Activated B cell treated with CpG ODN at 0.5 μM for 24 hours (primary cell): ENCODE data around the gene ZNF791. TPM values are rescaled to one million over a fixed set of nuclear protein-coding genes. Genes with fewer than 3 reads are reported as not detected.

Experiments used
- ATAC-seq: fragments of 200-7000 bp; cut with Tn5 transposase; one replicate; pipeline ENCODE4 v1.10.0; 2021; ENCODE audit warnings: low read depth, mild to moderate bottlenecking, moderate library complexity
- CTCF ChIA-PET: fragments of 350-600 bp; sonication (Branson Sonifier 250); formaldehyde crosslinking; loops from one replicate; lab custom pipeline; 2021; ENCODE audit warnings: antibody characterized with exemption; lab: Charles Lee
- POLR2A ChIA-PET: fragments of 350-600 bp; sonication (Branson Sonifier 250); formaldehyde crosslinking; loops from one replicate; lab custom pipeline; 2021; ENCODE audit warnings: antibody characterized with exemption; lab: Charles Lee
- DNase-seq: peaks from one replicate; pipeline ENCODE4 v3.0.0; 2022
- H3K27ac Mint-ChIP-seq: one replicate; pipeline ENCODE4 v1.8.0; 2020; ENCODE audit warnings: mixed read lengths
- H3K27me3 Mint-ChIP-seq: one replicate; pipeline ENCODE4 v1.8.0; 2021; ENCODE audit warnings: mixed read lengths
- H3K36me3 Mint-ChIP-seq: one replicate; pipeline ENCODE4 v1.8.0; 2021; ENCODE audit warnings: low read depth, mixed read lengths
- H3K4me1 Mint-ChIP-seq: one replicate; pipeline ENCODE4 v1.8.0; 2021; ENCODE audit warnings: mixed read lengths
- H3K4me3 Mint-ChIP-seq: one replicate; pipeline ENCODE4 v1.8.0; 2020; ENCODE audit warnings: mild to moderate bottlenecking, mixed read lengths
- H3K9me3 Mint-ChIP-seq: one replicate; pipeline ENCODE4 v1.8.0; 2020; ENCODE audit warnings: mixed read lengths
- CTCF ChIP-seq: fragments of 200-600 bp; IDR thresholded peaks from one replicate; pipeline ENCODE4 v1.8.0; 2022; ENCODE audit warnings: antibody characterized with exemption, mild to moderate bottlenecking
- intact Hi-C: fragments of 100-400 bp; cut with micrococcal nuclease; formaldehyde crosslinking; loops from one replicate; pipeline ENCODE4 v1.15.1; 2024
- total RNA-seq: library from RNA; stranded (reverse); gene quantifications from 2 replicates; pipeline ENCODE4 v1.2.3, GENCODE V29; 2022

Gene ZNF791
- total RNA-seq, 1 donor from 2014 or later, result 46.1 TPM

GRCh38 chr19:12629215-12629614 is 18.5 kb downstream of the ZNF791 start:
- ATAC-seq (no peak), DNase-seq (no peak)
- Mint-ChIP-seq H3K9me3 (peaks cover 5% of the 10 kb centered on the region), H3K27ac (no peak overlapping the region), H3K27me3 (no peaks in the 10 kb centered on the region), H3K4me1 (peaks cover 3% of the 10 kb centered on the region), H3K4me3 (no peak overlapping the region), H3K36me3 (peaks cover 67% of the 10 kb centered on the region)
- ChIA-PET POLR2A (no interaction called here), CTCF (no interaction called here)
- no peak for TF ChIP-seq CTCF
- intact Hi-C loops, result no loop called here

GRCh38 chr19:12636631-12637030 is 25.9 kb downstream of the ZNF791 start:
- Mint-ChIP-seq H3K9me3 (no peaks in the 10 kb centered on the region), H3K27me3 (no peaks in the 10 kb centered on the region), H3K27ac (no peak overlapping the region), H3K4me3 (no peak overlapping the region), H3K36me3 (peaks cover 16% of the 10 kb centered on the region), H3K4me1 (peaks cover 28% of the 10 kb centered on the region)
- no peak for ATAC-seq
- ChIA-PET POLR2A (interaction anchor here (1.0 kb wide), 1 partner anchor 37 kb away, joined by 7 read pairs; no protein-coding TSS in a partner anchor), CTCF (no interaction called here)
- intact Hi-C loops, result no loop called here
- no peak for DNase-seq
- TF ChIP-seq CTCF, result no peak

- Mint-ChIP-seq H3K27me3 (no peaks in the 10 kb centered on the region), H3K9me3 (no peaks in the 10 kb centered on the region), H3K4me1 (peaks cover 24% of the 10 kb centered on the region), H3K36me3 (peaks cover 11% of the 10 kb centered on the region), H3K27ac (no peak overlapping the region), H3K4me3 (no peak overlapping the region)
- POLR2A ChIA-PET, result interaction anchor here (0.7 kb wide), 1 partner anchor 22 kb away, joined by 3 read pairs; no protein-coding TSS in a partner anchor
- ATAC-seq (no peak), DNase-seq (no peak)
- CTCF ChIA-PET, result interaction anchor here (1.7 to 2.0 kb wide), 2 partner anchors 34 to 75 kb away, joined by 9 to 15 read pairs; no protein-coding TSS in a partner anchor
- no peak for TF ChIP-seq CTCF
- intact Hi-C loops, result no loop called here
Measured at GRCh38 chr19:12638611-12639182, 28.0 kb downstream of the ZNF791 start.

GRCh38 chr19:12639901-12640613 is 29.3 kb downstream of the ZNF791 start:
- DNase-seq (peak; percentile 75), ATAC-seq (peak; percentile 95)
- TF ChIP-seq CTCF, result no peak
- intact Hi-C loops, result loop anchor here (1.0 to 2.0 kb wide), 4 partner anchors 25 to 76 kb away; no protein-coding TSS in a partner anchor
- Mint-ChIP-seq H3K9me3 (no peaks in the 10 kb centered on the region), H3K4me1 (peaks cover 23% of the 10 kb centered on the region), H3K27me3 (no peaks in the 10 kb centered on the region), H3K4me3 (peak overlapping the region; percentile 79), H3K27ac (peak overlapping the region; percentile 46), H3K36me3 (peaks cover 18% of the 10 kb centered on the region)
- ChIA-PET CTCF (interaction anchor here (0.5 to 2.0 kb wide), 15 partner anchors 9 to 208 kb away, joined by 3 to 15 read pairs (median 4); partner anchors contain the start of genes MAN2B1, WDR83, ZNF490 and ZNF791), POLR2A (interaction anchor here (0.5 to 1.5 kb wide), 17 partner anchors 9 to 1043 kb away, joined by 3 to 18 read pairs (median 5); partner anchors contain the start of genes DHPS, MAN2B1, WDR83 and ZNF490)

- Mint-ChIP-seq H3K27me3 (no peaks in the 10 kb centered on the region), H3K4me3 (no peak overlapping the region), H3K27ac (peak overlapping the region; percentile 2), H3K4me1 (peaks cover 18% of the 10 kb centered on the region), H3K36me3 (peaks cover 23% of the 10 kb centered on the region), H3K9me3 (no peaks in the 10 kb centered on the region)
- POLR2A ChIA-PET, result interaction anchor here (0.7 kb wide), 1 partner anchor 41 kb away, joined by 3 read pairs; no protein-coding TSS in a partner anchor
- intact Hi-C loops, result loop anchor here (2.0 kb wide), 1 partner anchor 29 kb away; no protein-coding TSS in a partner anchor
- DNase-seq (no peak), ATAC-seq (no peak)
- TF ChIP-seq CTCF, result no peak
- CTCF ChIA-PET, result interaction anchor here (1.5 kb wide), 1 partner anchor 24 kb away, joined by 3 read pairs; no protein-coding TSS in a partner anchor
Measured at GRCh38 chr19:12641456-12641855, 30.7 kb downstream of the ZNF791 start.
